CD4-positive, alpha-beta memory T cell (primary cell): Measurements from ENCODE around the gene EYA3. TPM values are rescaled to one million over a fixed set of nuclear protein-coding genes. Genes with fewer than 3 reads are reported as not detected.

Experiments
- CTCF ChIA-PET: fragments of 350-600 bp; sonication (Branson Sonifier 250); formaldehyde crosslinking; loops from one replicate; lab custom pipeline; 2021; ENCODE audit warnings: inconsistent platforms; ENCODE audit not compliant: partially characterized antibody; lab: Charles Lee
- POLR2A ChIA-PET: fragments of 350-600 bp; sonication (Branson Sonifier 250); formaldehyde crosslinking; loops from one replicate; lab custom pipeline; 2021; ENCODE audit not compliant: partially characterized antibody; lab: Charles Lee
- DNase-seq, 5 donors: peaks; one replicate each; pipeline versions ENCODE4 v3.0.0 to v3.0.0-alpha.2; 2020 to 2022; ENCODE audit warnings: mixed read lengths in 1 of 5
- H3K27ac ChIP-seq: one replicate; pipeline ENCODE4 v1.7.0; 2013; ENCODE audit warnings: low read depth, low read length
- H3K27me3 ChIP-seq: 2 replicates; pipeline ENCODE4 v1.7.0; 2013; ENCODE audit warnings: mild to moderate bottlenecking, low read length, moderate library complexity; ENCODE audit not compliant: insufficient read depth
- H3K36me3 ChIP-seq: 2 replicates; pipeline ENCODE4 v1.7.0; 2013; ENCODE audit warnings: mild to moderate bottlenecking, low read length, moderate library complexity; ENCODE audit not compliant: insufficient read depth
- H3K4me1 ChIP-seq: 2 replicates; pipeline ENCODE4 v1.7.0; 2013; ENCODE audit warnings: mild to moderate bottlenecking, low read length, moderate library complexity; ENCODE audit not compliant: insufficient read depth
- H3K4me3 ChIP-seq, 2 donors: one replicate each; pipeline ENCODE4 v1.7.0; 2013; ENCODE audit warnings: low read length in 2 of 2, mild to moderate bottlenecking in 1 of 2
- H3K9me3 ChIP-seq, 2 donors: one replicate each; pipeline ENCODE4 v1.7.0; 2013; ENCODE audit warnings: low read length in 2 of 2, control low read depth in 1 of 2; ENCODE audit not compliant: control insufficient read depth in 1 of 2
- H3K27ac Mint-ChIP-seq, 7 donors: one replicate each; pipeline ENCODE4 v1.8.0; 2020 to 2021; ENCODE audit warnings: mixed read lengths in 7 of 7, mild to moderate bottlenecking in 6 of 7, inconsistent platforms in 3 of 7, moderate library complexity in 3 of 7
- H3K27me3 Mint-ChIP-seq, 2 donors: one replicate each; pipeline ENCODE4 v1.8.0; 2020 to 2021; ENCODE audit warnings: mixed read lengths in 2 of 2
- H3K36me3 Mint-ChIP-seq, 2 donors: one replicate each; pipeline ENCODE4 v1.8.0; 2020 to 2021; ENCODE audit warnings: mixed read lengths in 2 of 2, inconsistent platforms in 1 of 2, mild to moderate bottlenecking in 1 of 2
- H3K4me1 Mint-ChIP-seq, 4 donors: one replicate each; pipeline ENCODE4 v1.8.0; 2020 to 2021; ENCODE audit warnings: mixed read lengths in 4 of 4, mild to moderate bottlenecking in 1 of 4
- H3K4me3 Mint-ChIP-seq, 8 donors: one replicate each; pipeline ENCODE4 v1.8.0; 2020 to 2021; ENCODE audit warnings: mixed read lengths in 8 of 8, mild to moderate bottlenecking in 7 of 8, moderate library complexity in 6 of 8, inconsistent platforms in 3 of 8
- H3K9me3 Mint-ChIP-seq, 8 donors: one replicate each; pipeline ENCODE4 v1.8.0; 2020 to 2021; ENCODE audit warnings: mixed read lengths in 8 of 8, mild to moderate bottlenecking in 5 of 8, inconsistent platforms in 3 of 8, moderate library complexity in 1 of 8
- intact Hi-C: fragments of 100-400 bp; cut with micrococcal nuclease; formaldehyde crosslinking; loops from one replicate; pipeline ENCODE4 v1.15.1; 2023
- polyA plus RNA-seq, 2 donors: library from polyadenylated mRNA; unstranded; fragments of 300-500 nt; fragmentation: Illumina TruSeq; gene quantifications; one replicate each; pipeline ENCODE4 v1.2.3, GENCODE V29; 2021
- total RNA-seq, 2 experiments: library from RNA; stranded (reverse); gene quantifications; one replicate each; pipeline ENCODE4 v1.2.3, GENCODE V29; 2021

EYA3 gene
- total RNA-seq (10 to 100 TPM; 21.1 to 22.6 TPM), polyA plus RNA-seq (1 to 10 TPM; 4.8 to 5.9 TPM)

- CTCF ChIA-PET: interaction anchor here (0.7 to 7.4 kb wide), 9 partner anchors 20 to 156 kb away, joined by 3 to 90 read pairs (median 3); no protein-coding TSS in a partner anchor
- peaks cover 22 to 48% (median 36%) of the 10 kb centered on the region in 4 donors for H3K4me1 Mint-ChIP-seq
Observed at GRCh38 chr1:28088168-28088961, at the start of gene EYA3. TSS of gene EYA3 (minus strand) at chr1:28088610. CDS start at chr1:28058026, 30,584 bp downstream.

GRCh38 chr1:28136922-28137613 is 48.7 kb upstream of the EYA3 start:
- no peaks in the 10 kb centered on the region for H3K36me3 ChIP-seq
- H3K4me1 Mint-ChIP-seq: no peaks in the 10 kb centered on the region
- H3K4me3 ChIP-seq: no peak overlapping the region
- POLR2A ChIA-PET: no interaction called here
- no peak overlapping the region for H3K27ac Mint-ChIP-seq
- H3K27me3 ChIP-seq: no peaks in the 10 kb centered on the region
- no peaks in the 10 kb centered on the region for H3K4me1 ChIP-seq
- H3K4me3 Mint-ChIP-seq: no peak overlapping the region
- intact Hi-C loops: no loop called here
- CTCF ChIA-PET: no interaction called here
- H3K27me3 Mint-ChIP-seq: peaks cover 0 to 2% of the 10 kb centered on the region in 2 donors
- peaks cover 0 to 11% (median 0%) of the 10 kb centered on the region in 8 donors for H3K9me3 Mint-ChIP-seq
- no peak overlapping the region for H3K27ac ChIP-seq
- H3K9me3 ChIP-seq: no peaks in the 10 kb centered on the region
- DNase-seq: no peak
- no peaks in the 10 kb centered on the region for H3K36me3 Mint-ChIP-seq

More at GRCh38 chr1:28088168-28088961, at the start of gene EYA3:
- Histone ChIP-seq H3K27me3 (no peaks in the 10 kb centered on the region), H3K27ac (peak within 1 kb of the TSS; percentile 81), H3K4me3 (peak within 1 kb of the TSS; percentile 93 to 99), H3K4me1 (peaks cover 33% of the 10 kb centered on the region), H3K9me3 (no peaks in the 10 kb centered on the region), H3K36me3 (no peaks in the 10 kb centered on the region)
- Mint-ChIP-seq H3K27me3 (no peaks in the 10 kb centered on the region), H3K4me3 (peak within 1 kb of the TSS; percentile 93 to 98 (median 96)), H3K9me3 (peaks cover 0 to 4% (median 0%) of the 10 kb centered on the region in 8 donors), H3K27ac (peak within 1 kb of the TSS; percentile 87 to 99 (median 98)), H3K36me3 (peaks cover 0 to 10% of the 10 kb centered on the region in 2 donors)
- POLR2A ChIA-PET: interaction anchor here (0.6 to 2.8 kb wide), 26 partner anchors 10 to 555 kb away, joined by 3 to 20 read pairs (median 4); partner anchors contain the start of genes ATP5IF1, MED18, PPP1R8 and XKR8
- peak; percentile 98 to 100 (median 99) for DNase-seq
- intact Hi-C loops: loop anchor here (2.0 kb wide), 2 partner anchors 148 to 230 kb away; no protein-coding TSS in a partner anchor

GRCh38 chr1:28136169-28136921 is 47.9 kb upstream of the EYA3 start:
- POLR2A ChIA-PET: interaction anchor here (0.5 kb wide), 1 partner anchor 209 kb away, joined by 4 read pairs; no protein-coding TSS in a partner anchor

GRCh38 chr1:28135371-28136168 is 47.2 kb upstream of the EYA3 start:
- no peaks in the 10 kb centered on the region for H3K36me3 Mint-ChIP-seq
- intact Hi-C loops: no loop called here
- ChIA-PET CTCF (interaction anchor here (1.3 kb wide), 1 partner anchor 15 kb away, joined by 3 read pairs; no protein-coding TSS in a partner anchor), POLR2A (interaction anchor here (0.5 kb wide), 1 partner anchor 208 kb away, joined by 4 read pairs; no protein-coding TSS in a partner anchor)
- no peak for DNase-seq
- no peaks in the 10 kb centered on the region for H3K4me1 Mint-ChIP-seq
- peaks cover 0 to 2% of the 10 kb centered on the region in 2 donors for H3K27me3 Mint-ChIP-seq
- Histone ChIP-seq H3K27me3 (no peaks in the 10 kb centered on the region), H3K4me3 (no peak overlapping the region), H3K4me1 (no peaks in the 10 kb centered on the region), H3K9me3 (no peaks in the 10 kb centered on the region), H3K27ac (no peak overlapping the region), H3K36me3 (no peaks in the 10 kb centered on the region)
- no peak overlapping the region for H3K4me3 Mint-ChIP-seq
- peaks cover 0 to 11% (median 0%) of the 10 kb centered on the region in 8 donors for H3K9me3 Mint-ChIP-seq
- H3K27ac Mint-ChIP-seq: no peak overlapping the region

More at GRCh38 chr1:28136169-28136921, 47.9 kb upstream of the EYA3 start:
- Histone ChIP-seq H3K27ac (no peak overlapping the region), H3K4me3 (no peak overlapping the region), H3K9me3 (no peaks in the 10 kb centered on the region), H3K36me3 (no peaks in the 10 kb centered on the region), H3K4me1 (no peaks in the 10 kb centered on the region), H3K27me3 (no peaks in the 10 kb centered on the region)
- H3K27me3 Mint-ChIP-seq: peaks cover 0 to 2% of the 10 kb centered on the region in 2 donors
- no peak overlapping the region for H3K27ac Mint-ChIP-seq
- H3K36me3 Mint-ChIP-seq: no peaks in the 10 kb centered on the region
- H3K9me3 Mint-ChIP-seq: peaks cover 0 to 11% (median 0%) of the 10 kb centered on the region in 8 donors
- CTCF ChIA-PET: no interaction called here
- intact Hi-C loops: no loop called here
- no peak for DNase-seq
- no peak overlapping the region for H3K4me3 Mint-ChIP-seq
- no peaks in the 10 kb centered on the region for H3K4me1 Mint-ChIP-seq

- DNase-seq: no peak
- Histone ChIP-seq H3K9me3 (no peaks in the 10 kb centered on the region), H3K4me1 (no peaks in the 10 kb centered on the region), H3K36me3 (no peaks in the 10 kb centered on the region), H3K27me3 (no peaks in the 10 kb centered on the region), H3K27ac (no peak overlapping the region), H3K4me3 (no peak overlapping the region)
- H3K9me3 Mint-ChIP-seq: peaks cover 0 to 11% (median 0%) of the 10 kb centered on the region in 8 donors
- ChIA-PET CTCF (interaction anchor here (1.3 kb wide), 1 partner anchor 14 kb away, joined by 3 read pairs; no protein-coding TSS in a partner anchor), POLR2A (no interaction called here)
- H3K4me1 Mint-ChIP-seq: no peaks in the 10 kb centered on the region
- intact Hi-C loops: no loop called here
- H3K27ac Mint-ChIP-seq: no peak overlapping the region
- H3K4me3 Mint-ChIP-seq: no peak overlapping the region
- H3K36me3 Mint-ChIP-seq: no peaks in the 10 kb centered on the region
- H3K27me3 Mint-ChIP-seq: peaks cover 0 to 2% of the 10 kb centered on the region in 2 donors
Observed at GRCh38 chr1:28134651-28135207, 46.3 kb upstream of the EYA3 start.
